HG03108 (cell line): ENCODE measurements around the gene SORCS2.

Experiments used
- ATAC-seq: cut with Tn5 transposase; IDR thresholded peaks from one replicate; pipeline ENCODE4 v1.9.1; 2021; ENCODE audit warnings: moderate library complexity; ENCODE audit not compliant: unreplicated experiment

Gene SORCS2

DNA sequence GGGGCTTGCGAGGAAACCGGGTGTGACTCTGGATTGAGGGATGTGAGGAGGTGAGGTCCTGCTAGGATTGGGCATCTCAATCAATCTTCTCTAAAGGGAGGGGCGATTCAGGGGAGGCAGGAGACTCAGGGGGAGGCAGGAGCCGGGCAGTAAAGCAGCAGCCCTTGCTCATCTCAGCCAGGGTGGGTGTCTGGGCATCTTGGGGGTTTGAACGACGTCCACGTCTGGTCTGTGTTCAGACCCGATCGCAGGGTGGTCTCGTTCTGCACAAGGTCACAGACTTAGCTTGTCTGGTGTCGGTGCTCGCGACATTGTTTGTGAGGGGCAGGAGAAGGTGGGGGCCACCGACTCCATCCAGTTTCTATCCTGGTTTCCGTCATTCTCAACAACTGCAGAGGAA is 473.7 kb downstream of the SORCS2 start:
- ATAC-seq = no peak

DNA sequence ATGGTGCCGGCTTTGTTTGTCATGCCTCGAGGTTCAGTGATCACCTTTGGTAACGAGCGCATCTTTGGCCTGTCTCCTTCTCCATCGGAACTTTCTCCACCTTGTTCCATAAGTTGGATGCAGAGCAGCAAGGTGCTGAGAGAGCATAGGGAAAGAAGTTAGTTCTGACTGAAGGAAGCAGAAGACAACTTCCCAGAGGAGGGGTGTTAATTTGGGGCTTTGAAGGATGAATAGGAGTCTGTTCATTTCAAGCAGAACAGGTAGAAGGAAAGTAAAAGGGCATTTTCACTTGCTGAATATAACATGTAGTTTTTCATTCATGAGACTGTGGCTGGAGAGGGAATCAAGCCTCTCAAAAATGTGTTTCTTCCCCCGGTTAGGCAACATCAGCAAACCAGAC is 474.4 kb downstream of the SORCS2 start:
- ATAC-seq = no peak

DNA sequence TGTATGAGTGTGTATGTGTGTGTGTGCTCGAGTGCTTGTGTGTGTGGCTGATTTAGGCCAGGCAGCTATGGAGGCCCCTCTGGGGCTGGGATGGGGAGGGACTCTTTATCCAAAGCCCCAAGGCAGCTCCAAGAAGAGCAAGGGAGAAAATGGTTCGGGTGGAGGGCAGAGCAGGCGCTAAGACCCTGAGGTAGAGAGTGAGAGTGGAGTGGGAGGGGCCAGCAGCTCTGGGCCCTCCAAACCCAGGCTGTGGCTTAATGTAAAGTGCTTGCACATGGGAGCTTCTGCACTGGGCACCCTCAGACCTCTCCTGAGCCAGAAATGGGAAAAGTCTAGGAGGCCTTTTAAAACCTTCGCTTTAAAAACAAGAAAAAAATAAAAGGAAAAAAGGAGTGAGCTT is 475.9 kb downstream of the SORCS2 start:
- ATAC-seq = no peak

DNA sequence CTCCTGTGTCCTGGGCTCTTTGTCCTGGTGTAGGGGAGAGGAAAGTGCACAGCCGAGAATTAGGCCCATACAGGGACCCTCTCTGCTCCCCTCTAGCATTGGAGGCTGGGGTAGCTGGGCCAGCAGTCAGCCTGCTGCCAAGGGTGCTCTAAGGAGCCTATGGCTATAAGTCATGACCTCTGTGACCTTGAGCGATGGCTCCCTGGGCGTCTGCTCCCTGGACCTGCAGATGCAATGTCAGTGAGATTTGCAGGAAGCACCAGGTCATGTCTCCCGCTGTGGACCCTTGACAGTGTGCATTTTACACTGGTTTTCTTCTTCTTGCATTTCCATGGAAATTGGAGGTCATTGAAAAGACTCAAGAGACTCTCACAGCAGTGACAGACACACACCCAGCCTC is 476.5 kb downstream of the SORCS2 start:
- no peak for ATAC-seq

DNA sequence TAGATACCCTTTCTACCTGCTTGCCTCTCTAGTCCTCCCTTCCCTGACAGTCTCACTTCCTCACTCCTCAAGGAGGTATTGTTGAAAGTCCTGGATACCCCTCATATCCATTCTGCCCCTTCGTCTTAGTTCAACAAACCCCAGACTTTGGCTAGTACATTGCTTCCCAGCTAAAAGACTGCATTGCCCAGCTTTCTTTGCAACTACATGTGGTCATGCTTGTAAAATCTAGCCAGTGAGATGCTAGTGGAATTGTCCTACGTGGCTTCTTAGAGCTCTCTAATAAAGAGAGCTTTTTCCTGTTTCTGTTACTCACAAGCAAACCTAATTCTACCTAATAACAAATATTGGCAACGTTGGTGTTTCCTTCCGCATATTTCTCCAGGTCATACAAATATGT is 480.3 kb downstream of the SORCS2 start:
- ATAC-seq = no peak

DNA sequence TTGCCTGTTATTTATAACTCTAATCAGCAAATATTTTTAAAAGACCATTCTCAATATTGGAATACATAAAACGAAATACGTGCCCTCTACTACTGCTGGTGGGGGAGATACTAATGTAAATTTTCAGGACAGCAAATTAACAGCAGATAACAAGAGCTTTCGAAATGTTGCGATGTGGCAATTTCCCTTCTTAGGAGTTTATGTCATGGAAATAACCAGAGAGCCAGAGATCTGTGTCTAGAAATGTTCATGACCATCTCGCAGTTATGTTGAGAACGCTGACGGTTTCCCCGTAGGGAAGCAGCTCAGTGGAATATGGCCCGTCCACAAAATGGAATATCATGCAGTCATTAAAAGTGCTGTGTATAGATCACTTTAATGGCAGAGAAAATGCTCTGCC is 480.8 kb downstream of the SORCS2 start:
- no peak for ATAC-seq

DNA sequence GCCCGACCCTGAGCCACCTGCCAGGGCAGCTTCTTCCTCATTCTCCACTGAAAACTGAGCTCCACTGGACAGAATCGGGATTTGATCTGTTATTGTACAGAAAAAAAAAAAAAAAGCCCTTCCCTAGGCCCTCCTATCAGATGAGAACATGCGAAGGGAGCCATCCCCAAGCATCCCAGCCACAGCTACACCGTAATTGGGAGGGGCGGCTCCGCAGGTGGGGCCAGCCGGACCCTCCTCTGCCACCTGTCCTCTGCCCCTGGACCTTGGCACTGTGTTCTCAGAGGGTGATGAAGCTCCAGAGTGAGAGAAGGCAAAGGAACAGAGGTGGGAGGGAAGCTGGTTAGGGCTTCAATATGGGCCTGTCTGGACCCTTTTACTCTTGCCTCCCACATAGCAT is 482.4 kb downstream of the SORCS2 start:
- no peak for ATAC-seq

DNA sequence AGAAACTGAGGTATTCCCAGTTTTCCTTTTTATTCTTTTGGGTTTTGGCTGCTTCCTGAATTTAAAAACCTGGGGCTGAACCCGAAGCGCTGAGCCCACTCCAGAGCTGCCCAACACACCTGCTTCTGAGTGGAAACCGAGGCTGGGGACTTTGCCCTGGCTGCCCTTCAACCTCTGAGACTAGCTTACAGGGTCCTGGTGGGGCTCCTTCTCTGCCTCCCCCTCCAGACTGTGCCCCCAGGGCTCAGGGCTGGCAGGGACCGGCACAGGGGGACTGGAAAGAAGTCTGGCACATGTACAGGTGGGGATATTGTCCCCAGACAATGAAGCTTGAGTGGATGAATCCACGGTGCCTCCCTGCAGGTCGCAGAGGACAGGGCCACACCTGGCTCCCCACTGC is 482.8 kb downstream of the SORCS2 start:
- no peak for ATAC-seq

DNA sequence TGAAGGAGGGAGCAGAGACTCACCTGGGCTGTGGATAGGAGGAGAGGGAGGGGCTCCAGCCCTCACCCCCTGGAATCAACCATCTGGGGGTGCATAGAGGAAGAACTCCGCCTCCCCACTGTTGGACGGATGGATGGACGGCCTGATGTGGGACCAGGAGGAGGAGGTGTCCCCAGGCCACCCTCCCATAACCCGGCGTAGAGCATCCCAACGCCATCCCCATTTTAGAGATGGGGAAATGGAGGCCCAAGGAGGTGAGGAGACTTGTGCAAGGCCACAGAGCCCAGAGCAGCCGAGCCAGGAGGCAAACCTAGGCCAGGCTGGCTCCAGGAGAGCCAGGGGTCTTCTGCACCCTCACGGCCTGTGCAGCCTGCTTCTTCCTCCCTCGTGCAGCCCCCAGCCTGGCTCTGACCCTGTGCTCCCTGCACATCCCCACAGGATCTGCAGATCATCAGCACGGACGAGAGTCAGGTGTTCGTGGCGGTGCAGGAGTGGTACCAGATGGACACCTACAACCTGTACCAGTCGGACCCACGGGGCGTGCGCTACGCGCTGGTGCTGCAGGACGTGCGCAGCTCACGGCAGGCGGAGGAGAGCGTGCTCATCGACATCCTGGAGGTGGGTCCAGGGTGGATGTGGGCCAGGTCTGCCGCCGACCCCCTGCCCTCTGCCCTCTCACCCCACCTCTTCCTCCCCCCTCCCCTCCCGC is 483.4 kb downstream of the SORCS2 start:
- ATAC-seq = no peak

DNA sequence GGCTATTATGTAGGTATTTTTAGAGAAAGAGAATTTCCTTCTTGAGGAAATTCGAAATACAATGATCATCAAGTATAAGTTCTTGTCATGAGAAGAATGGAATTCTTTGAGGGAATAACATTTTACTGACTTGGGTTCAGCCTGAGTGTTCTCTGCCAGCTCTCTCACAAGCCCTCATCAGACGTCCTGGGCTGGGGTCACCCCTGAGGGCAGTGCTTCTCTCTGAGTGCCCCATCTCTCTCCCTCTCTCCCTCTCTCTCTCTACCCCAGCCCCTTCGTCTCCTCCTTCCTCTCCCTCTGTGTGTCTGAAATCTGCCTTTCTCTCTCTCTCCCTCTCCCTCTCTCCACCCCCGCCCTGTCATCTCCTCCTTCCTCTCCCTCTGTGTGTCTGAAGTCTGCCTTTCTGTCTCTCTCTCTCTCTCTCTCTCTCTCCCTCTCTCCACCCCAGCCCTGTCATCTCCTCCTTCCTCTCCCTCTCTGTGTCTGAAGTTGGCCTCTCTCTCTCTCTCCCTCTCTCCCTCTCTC is 484.1 kb downstream of the SORCS2 start:
- ATAC-seq = no peak

DNA sequence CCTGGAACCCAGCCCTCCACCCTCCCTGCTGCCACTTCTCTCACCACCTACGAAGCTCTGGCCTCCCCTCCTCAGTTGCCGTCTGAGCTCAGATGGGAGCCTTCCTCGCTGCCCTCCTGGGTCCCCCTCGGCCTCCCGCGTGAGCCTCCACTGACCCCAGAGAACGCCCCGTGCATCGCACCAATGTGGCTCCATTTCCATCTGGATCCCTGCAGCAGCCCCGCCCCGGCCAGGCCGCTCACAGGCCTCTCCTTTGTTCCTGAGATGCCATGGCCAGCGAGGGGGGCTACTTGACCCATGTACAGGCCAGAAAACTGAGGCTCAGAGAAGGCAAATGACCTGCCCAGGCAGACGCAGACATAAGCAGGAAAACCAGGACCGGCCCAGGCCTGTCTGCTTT is 484.7 kb downstream of the SORCS2 start:
- ATAC-seq = no peak

DNA sequence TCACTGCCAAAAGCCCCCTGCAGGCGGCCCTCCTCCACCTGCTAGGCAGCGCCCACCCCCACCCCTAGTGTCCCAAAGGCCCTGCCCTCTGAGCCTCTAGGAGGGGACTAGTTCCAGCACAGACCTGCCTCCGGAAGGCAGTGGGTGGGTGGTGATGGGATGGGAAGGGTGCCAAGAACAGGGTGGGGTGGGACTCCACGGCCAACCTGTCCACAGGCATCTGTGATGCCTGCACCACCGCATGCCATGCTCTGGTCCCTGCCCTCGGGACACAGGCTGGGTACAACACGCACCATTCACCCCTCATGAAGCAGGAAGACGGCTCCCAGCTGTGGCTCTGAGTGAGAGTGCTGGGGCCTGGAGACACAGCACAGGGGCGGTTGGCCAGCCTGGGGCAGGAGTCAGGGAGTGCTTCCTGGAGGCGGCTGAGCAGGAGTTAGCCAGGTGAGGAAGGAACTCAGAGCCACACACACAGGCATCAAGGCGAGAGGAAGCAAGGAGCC is 485.5 kb downstream of the SORCS2 start:
- ATAC-seq = no peak

DNA sequence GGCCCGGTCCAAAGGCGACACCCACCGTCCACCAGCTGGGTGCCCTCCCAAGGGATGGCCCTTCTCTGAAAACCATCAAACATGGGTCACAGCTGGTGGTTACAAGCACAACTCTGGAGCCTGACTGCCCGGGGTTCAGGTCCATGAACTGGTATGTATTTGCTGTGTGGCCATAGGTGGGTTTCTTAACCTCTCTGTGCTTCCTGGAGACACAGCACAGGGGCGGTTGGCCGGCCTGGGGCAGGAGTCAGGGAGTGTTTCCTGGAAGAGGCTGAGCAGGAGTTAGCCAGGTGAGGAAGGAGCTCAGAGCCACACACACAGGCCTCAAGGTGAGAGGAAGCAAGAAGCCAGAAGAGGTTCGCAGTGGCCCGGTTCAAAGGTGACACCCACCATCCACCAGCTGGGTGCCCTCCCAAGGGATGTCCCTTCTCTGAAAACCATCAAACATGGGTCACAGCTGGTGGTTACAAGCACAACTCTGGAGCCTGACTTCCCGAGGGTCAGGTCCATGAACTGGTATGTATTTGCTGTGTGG is 486.0 kb downstream of the SORCS2 start:
- ATAC-seq = no peak

DNA sequence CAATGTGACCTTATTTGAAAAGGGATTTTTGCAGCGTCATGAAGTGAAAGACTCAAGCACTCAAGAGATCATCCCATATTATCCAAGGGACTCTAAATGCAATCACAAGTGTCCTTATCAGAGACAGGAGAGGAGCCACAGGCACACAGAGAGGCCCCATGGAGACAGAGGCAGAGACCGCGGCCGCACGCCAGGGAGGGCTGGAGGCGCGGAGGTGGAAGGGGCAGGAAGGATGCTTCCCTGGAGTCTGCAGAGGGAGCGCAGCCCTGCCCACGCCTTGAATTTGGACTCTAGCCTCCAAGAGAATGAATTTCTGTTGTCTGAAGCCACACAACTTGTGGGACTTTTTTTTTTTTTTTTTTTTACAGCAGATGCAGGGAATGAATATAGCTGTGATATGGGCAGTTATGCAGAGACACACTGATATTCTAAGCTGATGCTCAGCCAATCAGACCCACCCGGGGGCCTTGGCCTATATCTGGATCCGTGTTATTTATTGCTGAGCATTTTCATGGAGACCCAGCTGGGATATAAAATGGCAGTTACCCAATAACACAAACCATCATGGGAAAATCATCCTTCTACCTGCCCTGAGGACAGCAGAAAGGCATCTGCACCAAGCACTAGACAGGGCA is 487.2 kb downstream of the SORCS2 start:
- ATAC-seq = no peak

DNA sequence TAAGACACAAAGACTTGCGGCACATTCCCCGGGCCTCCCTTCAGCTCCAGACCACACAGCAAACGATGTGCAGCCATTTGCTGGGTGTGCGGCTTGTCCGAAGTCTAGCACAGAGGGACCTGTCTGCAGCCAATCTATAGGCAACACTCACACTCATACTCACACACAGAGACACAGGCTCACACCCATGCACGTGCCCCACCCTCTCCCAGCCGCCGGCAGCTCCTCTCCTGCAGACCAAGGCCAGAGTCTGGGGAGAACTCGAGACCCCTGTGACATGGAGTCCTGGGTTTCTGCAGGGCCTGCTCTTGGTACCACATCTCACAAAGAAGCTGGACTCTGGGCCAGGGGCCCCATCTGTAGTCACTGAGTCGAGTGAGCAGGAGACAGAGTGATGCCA is 487.8 kb downstream of the SORCS2 start:
- no peak for ATAC-seq

DNA sequence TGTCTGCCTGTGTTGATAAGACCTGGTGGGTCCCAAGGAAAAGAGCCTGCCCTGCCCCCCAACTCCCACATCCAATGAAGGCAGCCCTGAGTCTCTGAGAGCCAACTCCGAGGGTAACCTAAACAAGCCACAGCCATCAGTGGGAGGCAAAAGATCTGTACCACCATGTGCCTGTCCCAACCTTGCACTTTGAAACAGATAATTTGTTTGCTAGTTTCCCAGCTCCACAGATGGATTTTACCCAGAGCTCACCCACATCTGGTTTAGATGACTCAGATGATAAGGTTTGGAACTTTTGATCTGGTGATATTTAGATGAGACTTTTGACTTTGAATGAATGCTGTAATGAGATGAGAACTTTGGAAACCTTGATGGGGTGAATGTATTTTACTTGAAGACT is 488.4 kb downstream of the SORCS2 start:
- no peak for ATAC-seq

DNA sequence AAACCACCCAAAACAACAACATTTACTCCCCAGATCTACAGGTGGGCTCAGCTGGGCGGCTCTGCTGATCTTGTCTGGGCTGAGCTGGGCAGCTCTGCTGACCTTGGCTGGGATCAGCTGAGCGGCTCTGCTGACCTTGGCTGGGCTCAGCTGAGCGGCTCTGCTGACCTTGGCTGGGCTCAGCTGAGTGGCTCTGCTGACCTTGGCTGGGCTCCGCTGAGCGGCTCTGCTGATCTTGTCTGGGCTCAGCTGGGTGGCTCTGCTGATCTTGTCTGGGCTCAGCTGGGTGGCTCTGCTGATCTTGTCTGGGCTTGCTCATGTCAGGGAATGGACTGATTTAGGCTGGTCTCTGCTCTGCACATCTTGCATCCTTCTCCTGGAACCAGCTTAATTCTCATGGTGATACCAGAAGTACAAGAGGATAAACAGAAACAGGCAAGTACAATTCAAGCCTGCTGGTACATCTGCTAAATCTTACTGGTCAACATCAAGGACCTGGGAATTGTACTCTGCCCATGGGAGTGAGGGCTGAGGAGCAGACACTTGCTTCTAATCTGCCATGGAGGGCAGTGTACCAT is 490.9 kb downstream of the SORCS2 start:
- no peak for ATAC-seq

DNA sequence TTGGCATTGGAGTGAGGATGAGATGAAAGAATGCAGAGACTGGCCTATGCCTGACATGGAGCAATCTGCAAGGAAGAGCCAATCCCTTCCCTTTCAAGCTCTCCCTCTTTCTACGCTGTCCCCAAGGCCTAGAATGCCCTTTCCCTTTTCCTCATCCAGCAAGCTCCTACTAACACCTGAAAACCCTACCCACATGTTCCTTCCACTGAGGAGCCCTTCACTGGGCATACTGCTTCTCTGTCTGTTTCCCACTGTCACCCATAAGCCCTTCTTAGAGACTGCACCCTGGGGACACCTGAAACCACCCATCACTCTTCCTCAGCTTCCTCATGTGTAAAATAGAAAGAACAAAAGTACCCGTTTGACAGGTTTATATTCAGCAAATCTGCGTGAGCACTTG is 492.0 kb downstream of the SORCS2 start:
- no peak for ATAC-seq

DNA sequence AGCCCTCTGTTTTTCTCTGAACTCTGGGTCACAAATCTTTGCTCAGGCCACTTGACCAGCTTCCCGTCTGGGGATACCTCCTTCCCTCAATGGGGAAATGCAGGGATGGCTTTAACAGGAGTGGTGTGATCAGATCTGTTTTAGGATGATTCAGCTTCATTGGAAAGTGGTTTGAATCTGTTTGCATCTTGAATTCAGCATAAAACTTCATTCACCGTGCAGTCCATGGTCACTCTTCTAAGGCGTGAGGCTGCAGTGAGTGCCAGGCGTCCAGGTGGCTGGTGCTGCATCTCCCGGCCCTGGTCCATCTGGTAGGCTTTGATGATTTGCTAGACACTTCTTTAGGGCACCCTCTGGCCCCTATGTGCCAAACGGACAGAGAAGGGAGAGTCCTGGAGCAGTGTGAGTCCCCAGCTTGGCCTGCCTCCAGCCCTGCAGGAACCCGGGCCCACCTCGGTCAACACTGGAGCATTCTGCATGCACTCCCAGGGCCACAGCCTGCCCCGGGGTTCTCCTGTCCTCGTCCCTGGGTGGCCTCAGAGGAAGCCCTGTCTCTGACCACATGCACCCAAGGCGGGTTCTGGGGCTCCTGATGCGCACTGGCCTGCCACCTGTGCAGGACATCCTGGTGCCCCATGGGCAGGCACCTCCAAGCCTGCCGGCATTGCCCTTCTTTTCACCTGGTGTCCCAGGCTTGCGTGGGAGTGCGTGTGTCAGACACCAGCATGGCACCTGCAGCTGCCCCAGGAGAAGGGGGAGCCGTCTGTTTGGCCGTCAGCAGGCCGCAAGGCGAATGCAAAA is 493.9 kb downstream of the SORCS2 start:
- ATAC-seq = no peak

DNA sequence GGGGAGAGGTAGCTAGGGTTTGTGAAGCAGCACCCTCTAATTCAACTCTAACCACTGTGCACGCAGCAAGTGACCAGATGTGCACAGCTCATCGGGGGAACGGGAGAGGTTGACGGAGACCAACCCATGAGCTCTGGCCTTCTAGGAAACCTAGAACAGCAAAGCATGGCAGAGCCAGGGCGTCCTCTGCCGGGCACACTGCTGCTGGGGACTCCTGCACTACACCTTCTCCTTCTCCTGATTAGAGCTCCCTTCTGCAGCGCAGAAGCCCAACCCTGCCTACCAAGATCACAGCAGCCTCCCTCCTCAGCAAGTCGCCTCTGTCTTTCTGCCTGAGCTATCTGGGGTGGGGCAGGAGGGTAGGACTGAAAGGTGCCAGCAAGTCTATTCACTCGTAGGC is 494.7 kb downstream of the SORCS2 start:
- no peak for ATAC-seq

DNA sequence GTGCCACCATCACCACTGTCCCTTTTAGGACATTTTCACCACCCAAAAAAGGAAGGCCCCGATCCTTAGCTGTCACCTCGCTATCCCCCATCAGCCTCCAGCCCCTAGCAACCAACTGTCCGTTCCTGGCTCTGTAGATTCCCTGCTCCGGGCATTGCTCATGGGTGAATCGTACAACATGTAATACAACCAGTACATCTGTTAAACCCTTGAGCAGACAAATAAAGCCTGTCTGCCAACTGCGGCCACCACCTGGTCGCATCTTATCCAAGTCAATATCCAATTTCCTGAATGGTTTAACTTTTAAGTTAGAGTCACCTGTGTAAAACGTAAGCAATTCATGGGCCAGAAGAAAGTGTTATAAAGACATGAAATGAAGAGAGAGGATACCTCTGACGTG is 495.5 kb downstream of the SORCS2 start:
- no peak for ATAC-seq
